GM12878 (cell line): Measurements from ENCODE around the gene KIF15. TPM values are rescaled to one million over a fixed set of nuclear protein-coding genes. Genes with fewer than 3 reads are reported as not detected.

Experiments used
- ATAC-seq: fragments of 200-7000 bp; cut with Tn5 transposase; 3 replicates; pipeline ENCODE4 v1.9.1; 2020; ENCODE audit warnings: mild to moderate bottlenecking, moderate library complexity
- BruUV-seq: library from RNA; stranded (reverse); fragments of 400-500 nt; replicated peaks from 2 replicates; lab custom pipeline; 2021; lab: Mats Ljungman, UMichigan
- CTCF ChIA-PET: fragments of 300-600 bp; sonication (Branson Sonifier 250); formaldehyde crosslinking; extraction: SDS; loops from one replicate; lab custom pipeline; 2021; ENCODE audit warnings: inconsistent platforms; lab: Yijun Ruan, JAX
- POLR2A ChIA-PET: fragments of 350-600 bp; formaldehyde crosslinking; extraction: SDS; loops from one replicate; lab custom pipeline; 2021; ENCODE audit warnings: inconsistent platforms; lab: Charles Lee
- RAD21 ChIA-PET: fragments of 300-600 bp; sonication (Branson Sonifier 250); formaldehyde crosslinking; loops from one replicate; lab custom pipeline; 2023; ENCODE audit warnings: antibody characterized with exemption; ENCODE audit not compliant: unreplicated experiment; lab: Charles Lee
- SMC1A ChIA-PET: fragments of 300-600 bp; sonication (Branson Sonifier 250); formaldehyde crosslinking; loops from one replicate; lab custom pipeline; 2023; ENCODE audit not compliant: unreplicated experiment, uncharacterized antibody; lab: Charles Lee
- DNase-seq: peaks from one replicate; pipeline ENCODE4 v3.0.0-alpha.2; 2011; ENCODE audit warnings: low read depth, low spot score
- FAIRE-seq: peaks from 3 replicates; lab custom pipeline; 2011; peaks lifted over from hg19 to GRCh38; lab: Jason Lieb, UNC
- H2AFZ ChIP-seq: 2 replicates; pipeline ENCODE4 v1.6.0; 2011; ENCODE audit warnings: low read depth, low read length, control low read depth; ENCODE audit not compliant: control insufficient read depth
- H3K27ac ChIP-seq: 2 replicates; pipeline ENCODE4 v1.5.1; 2011; ENCODE audit warnings: control low read depth; ENCODE audit not compliant: control insufficient read depth, insufficient read depth
- H3K27me3 ChIP-seq, 2 experiments: replicated peaks in 1 of 2; 2 replicates each; pipeline versions ENCODE4 v1.6.0 to v1.6.1; 2011; ENCODE audit warnings: low read length in 1 of 2; ENCODE audit not compliant: control insufficient read depth in 2 of 2, insufficient read depth in 2 of 2
- H3K36me3 ChIP-seq, 2 experiments: 2 replicates each; pipeline ENCODE4 v1.5.1; 2011; ENCODE audit warnings: low read length in 1 of 2; ENCODE audit not compliant: control insufficient read depth in 2 of 2, insufficient read depth in 2 of 2
- H3K4me1 ChIP-seq: 2 replicates; pipeline ENCODE4 v1.6.1; 2011; ENCODE audit warnings: mild to moderate bottlenecking, low read length, moderate library complexity, mixed read lengths; ENCODE audit not compliant: control insufficient read depth, insufficient read depth
- H3K4me2 ChIP-seq: 2 replicates; pipeline ENCODE4 v1.6.0; 2011; ENCODE audit warnings: control low read depth; ENCODE audit not compliant: control insufficient read depth, insufficient read depth
- H3K4me3 ChIP-seq: fragments of 200-600 bp; sonication (generic); 2 replicates; pipeline ENCODE4 v1.5.1; 2016
- H3K79me2 ChIP-seq: 2 replicates; pipeline ENCODE4 v1.6.0; 2011; ENCODE audit warnings: low read length; ENCODE audit not compliant: control insufficient read depth, insufficient read depth
- H3K9ac ChIP-seq: 2 replicates; pipeline ENCODE4 v1.8.0; 2011; ENCODE audit warnings: low read length, control low read depth, mixed read lengths; ENCODE audit not compliant: control insufficient read depth, insufficient read depth
- H3K9me3 ChIP-seq: replicated peaks from 3 replicates; pipeline ENCODE4 v1.5.1; 2011; ENCODE audit warnings: mild to moderate bottlenecking, low read length; ENCODE audit not compliant: control insufficient read depth, insufficient read depth
- H4K20me1 ChIP-seq: 2 replicates; pipeline ENCODE4 v1.6.0; 2011; ENCODE audit not compliant: control insufficient read depth, insufficient read depth
- ATF7 ChIP-seq: fragments of 450-650 bp; IDR thresholded peaks from 2 replicates; pipeline ENCODE4 v1.6.1; 2016; ENCODE audit warnings: low read depth, mild to moderate bottlenecking
- CBX5 ChIP-seq: sonication (generic); IDR thresholded peaks from 2 replicates; pipeline ENCODE4 v1.6.1; 2016; ENCODE audit warnings: low read depth, moderate library complexity, mild to moderate bottlenecking, inconsistent platforms
- CEBPZ ChIP-seq: fragments of 150-350 bp; IDR thresholded peaks from 2 replicates; pipeline ENCODE4 v1.6.1; 2016; ENCODE audit warnings: low read depth, low read length
- CHD1 ChIP-seq: IDR thresholded peaks from 2 replicates; pipeline ENCODE4 v1.6.1; 2012; ENCODE audit warnings: low read depth, low read length, improper control_type of control experiment
- CUX1 ChIP-seq: IDR thresholded peaks from 2 replicates; pipeline ENCODE4 v1.6.1; 2012; ENCODE audit warnings: improper control_type of control experiment, low read depth, low read length; ENCODE audit not compliant: insufficient replicate concordance
- NR2F1 ChIP-seq: fragments of 450-650 bp; conservative IDR thresholded peaks from 2 replicates; pipeline ENCODE4 v1.6.1; 2017; ENCODE audit warnings: mild to moderate bottlenecking
- RFX5 ChIP-seq: IDR thresholded peaks from 2 replicates; pipeline ENCODE4 v1.6.1; 2011; ENCODE audit warnings: low read depth, low read length, improper control_type of control experiment
- WGBS: methylation state at CpG from one replicate; pipeline ENCODE4 v1.1.6; 2016; ENCODE audit warnings: low lambda C conversion rate; ENCODE audit not compliant: insufficient replicate concordance, insufficient coverage; ENCODE audit errors: missing lambda C conversion rate; 5-methylcytosine and 5-hydroxymethylcytosine counted together
- in situ Hi-C: fragments of 300-500 bp; cut with MboI; formaldehyde crosslinking; loops from 9 replicates; pipeline ENCODE4 v1.14.3; 2018; ENCODE audit warnings: mixed read lengths
- intact Hi-C: fragments of 100-400 bp; cut with micrococcal nuclease; formaldehyde crosslinking; loops from one replicate; pipeline ENCODE4 v1.14.2; 2022; ENCODE audit not compliant: unreplicated experiment
- polyA plus RNA-seq, 11 experiments: library from polyadenylated mRNA; depleted of rRNA in 4 of 11; unstranded in 6 of 11; stranded (reverse) in 5 of 11; fragments of >200 nt; fragmentation: Nextera tagmentation in 4 of 11; fragmentation: Illumina TruSeq in 1 of 11; extraction: Ambion mirVana in 4 of 11; extraction: Trizol in 1 of 11; gene quantifications; 1 replicate in 1 of 11; 2 replicates in 10 of 11; pipeline versions ENCODE4 v1.2.1 to v1.2.3, GENCODE V29; 2011 to 2016; ENCODE audit warnings: inconsistent platforms in 2 of 11, missing spikeins in 2 of 11, low read depth in 1 of 11
- total RNA-seq, 4 experiments: library from RNA; depleted of rRNA in 3 of 4; stranded (reverse); fragments of >200 nt in 3 of 4; fragmentation: Illumina TruSeq in 1 of 4; extraction: Trizol in 1 of 4; gene quantifications; 2 replicates each; pipeline versions ENCODE4 v1.2.1 to v1.2.3, GENCODE V29; 2013 to 2021

KIF15 gene
- total and polyA plus RNA-seq, 10 of the 15 experiments (the other 5 are each of a cell fraction or from before 2014, with no cell fraction given) = 12.3 to 51.8 (median 26.0) TPM

GRCh38 chr3:44835684-44836083, 74.1 kb downstream of the KIF15 start:
- SMC1A ChIA-PET = no interaction called here
- in situ Hi-C loops (no loop called here), intact Hi-C loops (no loop called here)
- BruUV-seq = no TSS peak
- no peak overlapping the region for H2AFZ ChIP-seq
- 0 out of 2 replicates have a peak, but pooled peaks have one; percentile 19 for TF ChIP-seq ATF7
- no peak for TF ChIP-seq RFX5
- no peak for TF ChIP-seq CHD1
- no peak overlapping the region for H3K27ac ChIP-seq
- no peak overlapping the region for H3K4me2 ChIP-seq
- POLR2A ChIA-PET = no interaction called here
- ATAC-seq = no peak
- H3K9me3 ChIP-seq = peaks cover 6% of the 10 kb centered on the region
- no peaks in the 10 kb centered on the region for H3K4me1 ChIP-seq
- H4K20me1 ChIP-seq = no peaks in the 10 kb centered on the region
- FAIRE-seq = no peak
- no peak for DNase-seq
- no peaks in the 10 kb centered on the region for H3K79me2 ChIP-seq
- CTCF ChIA-PET = interaction anchor here (1.3 kb wide), 1 partner anchor 9 kb away, joined by 3 read pairs; no protein-coding TSS in a partner anchor
- RAD21 ChIA-PET = no interaction called here
- 97% methylated on average over 3 of the region's 3 CpGs for WGBS
- peaks cover 10 to 14% of the 10 kb centered on the region in 2 experiments for H3K36me3 ChIP-seq
- H3K27me3 ChIP-seq = no peaks in the 10 kb centered on the region
- H3K4me3 ChIP-seq = no peak overlapping the region
- H3K9ac ChIP-seq = no peak overlapping the region

- BruUV-seq = no TSS peak
- in situ Hi-C loops = no loop called here
- Histone ChIP-seq H3K36me3 (peaks cover 5 to 13% of the 10 kb centered on the region in 2 experiments), H3K4me1 (no peaks in the 10 kb centered on the region), H3K4me2 (no peak overlapping the region), H3K27ac (no peak overlapping the region), H4K20me1 (no peaks in the 10 kb centered on the region), H3K9ac (no peak overlapping the region), H3K4me3 (no peak overlapping the region)
- 81% methylated on average over 2 of the region's 2 CpGs for WGBS
- RAD21 ChIA-PET = no interaction called here
- SMC1A ChIA-PET = interaction anchor here (0.9 kb wide), 1 partner anchor 80 kb away, joined by 3 read pairs; no protein-coding TSS in a partner anchor
- CTCF ChIA-PET = no interaction called here
- intact Hi-C loops = no loop called here
- ATAC-seq (no peak), FAIRE-seq (no peak)
- TF ChIP-seq CEBPZ (no peak), CBX5 (no peak), NR2F1 (no peak), CUX1 (no peak)
- TF ChIP-seq, all 136 proteins: peak for 0
- Histone ChIP-seq H3K27me3 (no peaks in the 10 kb centered on the region), H3K79me2 (no peaks in the 10 kb centered on the region), H2AFZ (no peak overlapping the region), H3K9me3 (no peaks in the 10 kb centered on the region; the same call in 2 of the 3 replicates)
- POLR2A ChIA-PET = no interaction called here
- DNase-seq = no peak
Observed at GRCh38 chr3:44842376-44842775, 80.8 kb downstream of the KIF15 start.
